ENCODE measurements around the gene MAPRE2.

DNA sequence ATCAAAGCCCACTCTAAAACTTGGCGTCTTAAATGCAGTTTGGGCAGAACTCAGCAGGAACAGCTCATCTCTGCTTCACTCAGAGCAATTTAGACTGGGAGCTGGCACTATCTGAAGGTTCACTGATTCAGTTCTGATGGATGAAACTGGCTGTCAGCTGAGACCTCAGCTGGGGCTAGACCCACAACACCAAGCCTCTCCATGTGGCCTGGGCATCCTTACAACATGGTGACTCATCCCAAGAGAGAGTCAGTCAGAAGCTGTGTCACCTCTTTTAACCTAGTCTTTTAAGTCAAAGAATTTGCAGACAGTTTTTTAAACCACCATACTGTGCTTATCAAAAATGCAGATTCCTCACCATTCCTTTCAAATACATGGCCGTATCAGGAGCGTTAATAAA is 137.0 kb downstream of the MAPRE2 start:
- TF ChIP-seq, protein P1, sequence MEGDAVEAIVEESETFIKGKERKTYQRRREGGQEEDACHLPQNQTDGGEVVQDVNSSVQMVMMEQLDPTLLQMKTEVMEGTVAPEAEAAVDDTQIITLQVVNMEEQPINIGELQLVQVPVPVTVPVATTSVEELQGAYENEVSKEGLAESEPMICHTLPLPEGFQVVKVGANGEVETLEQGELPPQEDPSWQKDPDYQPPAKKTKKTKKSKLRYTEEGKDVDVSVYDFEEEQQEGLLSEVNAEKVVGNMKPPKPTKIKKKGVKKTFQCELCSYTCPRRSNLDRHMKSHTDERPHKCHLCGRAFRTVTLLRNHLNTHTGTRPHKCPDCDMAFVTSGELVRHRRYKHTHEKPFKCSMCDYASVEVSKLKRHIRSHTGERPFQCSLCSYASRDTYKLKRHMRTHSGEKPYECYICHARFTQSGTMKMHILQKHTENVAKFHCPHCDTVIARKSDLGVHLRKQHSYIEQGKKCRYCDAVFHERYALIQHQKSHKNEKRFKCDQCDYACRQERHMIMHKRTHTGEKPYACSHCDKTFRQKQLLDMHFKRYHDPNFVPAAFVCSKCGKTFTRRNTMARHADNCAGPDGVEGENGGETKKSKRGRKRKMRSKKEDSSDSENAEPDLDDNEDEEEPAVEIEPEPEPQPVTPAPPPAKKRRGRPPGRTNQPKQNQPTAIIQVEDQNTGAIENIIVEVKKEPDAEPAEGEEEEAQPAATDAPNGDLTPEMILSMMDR (conservative IDR thresholded peaks at IDR 0.05; ENCODE audit: low read depth, low read length), result no peak
- TF ChIP-seq EZH2 (IDR thresholded peaks at IDR 0.05; ENCODE audit: low read length, unreplicated experiment) (no peak), EZH2phosphoT487 (IDR thresholded peaks at IDR 0.05; ENCODE audit: borderline replicate concordance, low read length) (no peak)
